22Rv1 (cell line): Measurements from ENCODE around the gene PPP1R13B.

Experiments
- CTCF ChIP-seq: fragments of 450-650 bp; IDR thresholded peaks from 2 replicates; pipeline ENCODE4 v1.5.1; 2017; ENCODE audit warnings: mild to moderate bottlenecking
- ZFX ChIP-seq: fragments of 450-650 bp; IDR thresholded peaks from 2 replicates; pipeline ENCODE4 v1.6.1; 2017; ENCODE audit warnings: antibody characterized with exemption, borderline replicate concordance

GRCh38 chr14:103740991-103741689, 106.2 kb downstream of the PPP1R13B start:
- TF ChIP-seq CTCF: no peak
- no peak for TF ChIP-seq ZFX
